Measurements from ENCODE around the gene TUSC2.

DNA sequence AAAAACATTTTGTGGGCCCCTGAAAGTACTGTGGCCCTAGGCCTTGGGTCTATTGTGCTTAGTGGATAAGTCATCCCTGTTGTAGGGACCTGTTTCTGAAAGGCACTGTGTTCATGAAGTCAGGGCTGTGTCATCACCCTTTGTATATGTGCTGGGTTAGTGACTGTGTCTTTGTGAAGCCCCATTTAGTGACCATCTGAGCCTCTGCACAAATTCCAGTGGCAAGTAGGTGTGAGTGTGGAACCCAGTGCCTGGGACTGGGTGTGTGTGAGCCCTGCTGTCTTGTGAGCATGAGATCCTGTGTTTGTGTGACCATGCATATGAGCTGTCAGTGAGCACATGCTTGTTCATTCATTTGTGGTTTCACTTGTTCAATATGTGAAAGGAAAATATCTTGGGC is 23.4 kb downstream of the TUSC2 start:
- TF ChIP-seq SNAI2 (CRISPR knock-in tag; IDR thresholded peaks at IDR 0.05), result no peak
- no peak for TF ChIP-seq ESRRG (CRISPR knock-in tag; IDR thresholded peaks at IDR 0.05)
- no peak for TF ChIP-seq RARB (CRISPR knock-in tag; IDR thresholded peaks at IDR 0.05)
- TF ChIP-seq, protein P1, sequence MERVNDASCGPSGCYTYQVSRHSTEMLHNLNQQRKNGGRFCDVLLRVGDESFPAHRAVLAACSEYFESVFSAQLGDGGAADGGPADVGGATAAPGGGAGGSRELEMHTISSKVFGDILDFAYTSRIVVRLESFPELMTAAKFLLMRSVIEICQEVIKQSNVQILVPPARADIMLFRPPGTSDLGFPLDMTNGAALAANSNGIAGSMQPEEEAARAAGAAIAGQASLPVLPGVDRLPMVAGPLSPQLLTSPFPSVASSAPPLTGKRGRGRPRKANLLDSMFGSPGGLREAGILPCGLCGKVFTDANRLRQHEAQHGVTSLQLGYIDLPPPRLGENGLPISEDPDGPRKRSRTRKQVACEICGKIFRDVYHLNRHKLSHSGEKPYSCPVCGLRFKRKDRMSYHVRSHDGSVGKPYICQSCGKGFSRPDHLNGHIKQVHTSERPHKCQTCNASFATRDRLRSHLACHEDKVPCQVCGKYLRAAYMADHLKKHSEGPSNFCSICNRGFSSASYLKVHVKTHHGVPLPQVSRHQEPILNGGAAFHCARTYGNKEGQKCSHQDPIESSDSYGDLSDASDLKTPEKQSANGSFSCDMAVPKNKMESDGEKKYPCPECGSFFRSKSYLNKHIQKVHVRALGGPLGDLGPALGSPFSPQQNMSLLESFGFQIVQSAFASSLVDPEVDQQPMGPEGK (CRISPR knock-in tag; IDR thresholded peaks at IDR 0.05; ENCODE audit: borderline replicate concordance), result no peak
- TF ChIP-seq ZNF70 (CRISPR knock-in tag; IDR thresholded peaks at IDR 0.05), result no peak

Data from SK-N-SH treated with all-trans-retinoic acid at 6 μM for 48 hours (cell line).